ENCODE measurements around the gene KRTCAP2.

The KRTCAP2 gene

GRCh38 chr1:155130272-155131006, 42.7 kb downstream of the KRTCAP2 start:
- DNase-seq: no peak

- DNase-seq: no peak
Observed at GRCh38 chr1:155128755-155129473, 44.2 kb downstream of the KRTCAP2 start.

- DNase-seq: no peak
Observed at GRCh38 chr1:155127967-155128754, 44.9 kb downstream of the KRTCAP2 start.

- no peak for DNase-seq
Observed at GRCh38 chr1:155127105-155127966, 45.8 kb downstream of the KRTCAP2 start, which contains the start of gene EFNA1. EFNA1 (plus strand) TSS chr1:155127876; CDS start chr1:155127978, 102 bp downstream.

GRCh38 chr1:155126556-155127104, 46.5 kb downstream of the KRTCAP2 start:
- DNase-seq: no peak

- DNase-seq: no peak
Observed at GRCh38 chr1:155125946-155126555, 47.1 kb downstream of the KRTCAP2 start.

GRCh38 chr1:155125511-155125945, 47.6 kb downstream of the KRTCAP2 start:
- DNase-seq: no peak

- DNase-seq: no peak
Observed at GRCh38 chr1:155124503-155125463, 48.3 kb downstream of the KRTCAP2 start.

GRCh38 chr1:155123801-155124200, 49.3 kb downstream of the KRTCAP2 start:
- DNase-seq: no peak

GRCh38 chr1:155122308-155122707, 50.8 kb downstream of the KRTCAP2 start:
- no peak for DNase-seq

GRCh38 chr1:155121249-155121648, 51.9 kb downstream of the KRTCAP2 start:
- no peak for DNase-seq

- no peak for DNase-seq
Observed at GRCh38 chr1:155120253-155120652, 52.9 kb downstream of the KRTCAP2 start.
